ENCODE results near the gene RAB7A.
"Not testable (repeated sequence)": the region's sequence is repeated elsewhere in the genome, so short reads cannot be mapped to it uniquely, and the experiment has no call there.

RAB7A gene

GRCh38 chr3:128761392-128761791 lies 35.4 kb downstream of the RAB7A start:
- Histone ChIP-seq H3K4me3 (ENCODE audit: low read length) (no peak overlapping the region), H3K36me3 (ENCODE audit: insufficient read depth, low read length) (peaks cover 9% of the 10 kb centered on the region), H3K4me2 (ENCODE audit: low read length) (no peak overlapping the region), H3K9ac (ENCODE audit: low read depth, low read length) (no peak overlapping the region), H3K4me1 (ENCODE audit: control insufficient read depth, insufficient read depth, low read length) (peaks cover 17% of the 10 kb centered on the region), H3K9me3 (replicated peaks; ENCODE audit: low read length) (no peaks in the 10 kb centered on the region), H3K27me3 (ENCODE audit: control insufficient read depth, insufficient read depth, low read length) (no peaks in the 10 kb centered on the region)

DNA sequence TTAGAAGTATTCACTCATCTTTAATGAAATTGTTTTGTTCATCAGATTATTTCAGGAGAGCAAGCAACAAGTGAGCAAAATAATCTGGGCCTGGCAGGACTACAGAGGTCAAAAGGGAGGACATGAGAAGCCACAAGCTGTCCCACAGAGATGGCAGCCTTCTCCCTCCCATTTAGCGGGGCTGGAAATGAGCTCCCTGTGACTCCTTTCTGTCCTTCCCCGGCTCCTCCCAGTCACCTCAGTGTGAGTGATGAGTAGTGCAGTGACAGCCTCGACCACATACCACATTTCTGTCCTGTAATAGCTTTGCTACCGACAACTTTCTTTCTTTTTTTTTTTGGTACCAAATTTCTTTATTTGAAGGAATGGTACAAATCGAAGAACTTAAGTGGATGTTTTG lies 38.0 kb downstream of the RAB7A start:
- no peaks in the 10 kb centered on the region for H3K9me3 ChIP-seq (replicated peaks; ENCODE audit: low read length)
- H3K27me3 ChIP-seq (ENCODE audit: control insufficient read depth, insufficient read depth, low read length): no peaks in the 10 kb centered on the region
- peaks cover 9% of the 10 kb centered on the region for H3K36me3 ChIP-seq (ENCODE audit: insufficient read depth, low read length)
- H3K9ac ChIP-seq (ENCODE audit: low read depth, low read length): no peak overlapping the region
- H3K4me3 ChIP-seq (ENCODE audit: low read length): no peak overlapping the region
- H3K4me1 ChIP-seq (ENCODE audit: control insufficient read depth, insufficient read depth, low read length): peaks cover 16% of the 10 kb centered on the region
- no peak overlapping the region for H3K4me2 ChIP-seq (ENCODE audit: low read length)

- no peaks in the 10 kb centered on the region for H3K9me3 ChIP-seq (replicated peaks; ENCODE audit: low read length)
- no peak overlapping the region for H3K9ac ChIP-seq (ENCODE audit: low read depth, low read length)
- no peak overlapping the region for H3K4me3 ChIP-seq (ENCODE audit: low read length)
- no peak overlapping the region for H3K4me2 ChIP-seq (ENCODE audit: low read length)
- peaks cover 10% of the 10 kb centered on the region for H3K4me1 ChIP-seq (ENCODE audit: control insufficient read depth, insufficient read depth, low read length)
- no peaks in the 10 kb centered on the region for H3K27me3 ChIP-seq (ENCODE audit: control insufficient read depth, insufficient read depth, low read length)
- peaks cover 9% of the 10 kb centered on the region for H3K36me3 ChIP-seq (ENCODE audit: insufficient read depth, low read length)
Observed at GRCh38 chr3:128764863-128765262, 38.9 kb downstream of the RAB7A start.

DNA sequence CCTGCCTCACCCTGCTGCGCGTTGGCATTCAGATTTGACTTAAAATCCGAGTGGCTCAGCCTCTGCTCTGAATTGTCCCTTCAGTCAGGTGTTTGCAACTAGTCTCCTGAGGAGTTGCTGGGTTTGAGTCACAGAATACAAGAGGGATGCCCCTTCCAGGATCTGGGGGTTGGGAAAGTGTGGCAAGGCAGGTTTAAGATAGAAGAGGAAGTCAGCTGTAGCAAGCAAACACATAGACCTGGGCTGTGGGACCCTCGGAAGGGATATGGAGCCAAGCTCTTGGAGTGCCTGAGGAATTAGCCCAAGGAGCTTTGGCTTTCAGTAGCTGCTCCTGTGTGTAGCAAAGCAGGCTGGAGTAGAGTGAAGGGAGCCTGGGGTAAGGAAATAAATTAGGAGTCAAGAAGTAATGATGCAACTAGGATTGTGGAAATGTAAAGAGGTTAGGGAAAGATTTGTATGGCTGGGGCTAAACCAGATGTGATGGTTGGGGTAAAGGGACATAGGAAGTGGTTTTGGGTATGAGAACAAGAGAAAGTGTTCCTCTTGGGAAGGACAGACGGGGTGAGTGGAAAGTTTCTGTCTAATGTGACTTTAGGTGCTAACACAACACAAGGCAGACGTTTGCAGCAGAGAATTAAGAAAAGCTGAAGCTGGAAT lies 41.2 kb downstream of the RAB7A start:
- Histone ChIP-seq H3K4me1 (ENCODE audit: control insufficient read depth, insufficient read depth, low read length) (peaks cover 18% of the 10 kb centered on the region), H3K9ac (ENCODE audit: low read depth, low read length) (no peak overlapping the region)

GRCh38 chr3:128768471-128768870 lies 42.5 kb downstream of the RAB7A start:
- peaks cover 9% of the 10 kb centered on the region for H3K36me3 ChIP-seq (ENCODE audit: insufficient read depth, low read length)
- H3K4me1 ChIP-seq (ENCODE audit: control insufficient read depth, insufficient read depth, low read length): peaks cover 18% of the 10 kb centered on the region
- no peak overlapping the region for H3K4me3 ChIP-seq (ENCODE audit: low read length)
- no peaks in the 10 kb centered on the region for H3K27me3 ChIP-seq (ENCODE audit: control insufficient read depth, insufficient read depth, low read length)
- H3K9me3 ChIP-seq (replicated peaks; ENCODE audit: low read length): no peaks in the 10 kb centered on the region
- no peak overlapping the region for H3K9ac ChIP-seq (ENCODE audit: low read depth, low read length)
- no peak overlapping the region for H3K4me2 ChIP-seq (ENCODE audit: low read length)

More for the DNA sequence above, 41.2 kb downstream of the RAB7A start:
- Histone ChIP-seq H3K4me2 (ENCODE audit: low read length) (no peak overlapping the region), H3K27me3 (ENCODE audit: control insufficient read depth, insufficient read depth, low read length) (no peaks in the 10 kb centered on the region), H3K9me3 (replicated peaks; ENCODE audit: low read length) (no peaks in the 10 kb centered on the region), H3K4me3 (ENCODE audit: low read length) (no peak overlapping the region), H3K36me3 (ENCODE audit: insufficient read depth, low read length) (peaks cover 9% of the 10 kb centered on the region)

DNA sequence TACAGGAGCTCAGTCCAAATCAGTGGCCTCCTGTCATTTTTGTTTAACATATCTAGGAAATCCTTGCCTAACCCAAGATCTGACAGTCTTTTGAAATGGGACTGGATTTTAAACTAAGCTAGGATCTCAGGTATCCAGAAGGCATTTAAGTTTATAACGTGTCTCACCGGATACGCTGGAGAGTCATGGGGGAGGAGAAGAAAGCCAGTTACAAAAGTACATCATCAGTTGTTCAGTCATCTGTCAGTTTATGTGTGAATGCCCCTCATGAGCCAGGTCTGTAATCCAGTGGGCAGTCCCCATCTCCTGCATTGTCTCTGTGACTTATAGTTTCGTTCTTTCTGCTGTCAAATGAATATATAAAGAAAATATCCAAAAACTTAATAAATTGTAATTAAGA lies 44.4 kb downstream of the RAB7A start:
- H3K36me3 ChIP-seq (ENCODE audit: insufficient read depth, low read length): no peaks in the 10 kb centered on the region
- H3K27me3 ChIP-seq (ENCODE audit: control insufficient read depth, insufficient read depth, low read length): no peaks in the 10 kb centered on the region
- no peak overlapping the region for H3K4me2 ChIP-seq (ENCODE audit: low read length)
- peaks cover 18% of the 10 kb centered on the region for H3K4me1 ChIP-seq (ENCODE audit: control insufficient read depth, insufficient read depth, low read length)
- H3K9me3 ChIP-seq (replicated peaks; ENCODE audit: low read length): no peaks in the 10 kb centered on the region
- H3K4me3 ChIP-seq (ENCODE audit: low read length): no peak overlapping the region
- H3K9ac ChIP-seq (ENCODE audit: low read depth, low read length): no peak overlapping the region

- not testable (repeated sequence) for H3K27me3 ChIP-seq (ENCODE audit: control insufficient read depth, insufficient read depth, low read length); H3K4me3 ChIP-seq (ENCODE audit: low read length); H3K36me3 ChIP-seq (ENCODE audit: insufficient read depth, low read length); H3K9ac ChIP-seq (ENCODE audit: low read depth, low read length); H3K4me2 ChIP-seq (ENCODE audit: low read length); H3K9me3 ChIP-seq (replicated peaks; ENCODE audit: low read length)
- peaks cover 21% of the 10 kb centered on the region for H3K4me1 ChIP-seq (ENCODE audit: control insufficient read depth, insufficient read depth, low read length)
Observed at GRCh38 chr3:128773189-128773588, 47.2 kb downstream of the RAB7A start.

DNA sequence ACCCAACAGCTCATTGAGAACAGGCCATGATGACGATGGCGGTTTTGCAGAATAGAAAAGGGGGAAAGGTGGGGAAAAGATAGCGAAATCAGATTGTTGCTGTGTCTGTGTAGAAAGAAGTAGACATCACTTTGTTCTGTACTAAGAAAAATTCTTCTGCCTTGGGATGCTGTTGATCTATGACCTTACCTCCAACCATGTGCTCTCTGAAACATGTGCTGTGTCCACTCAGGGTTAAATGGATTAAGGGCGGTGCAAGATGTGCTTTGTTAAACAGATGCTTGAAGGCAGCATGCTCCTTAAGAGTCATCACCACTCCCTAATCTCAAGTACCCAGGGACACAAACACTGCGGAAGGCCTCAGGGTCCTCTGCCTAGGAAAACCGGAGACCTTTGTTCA lies 47.6 kb downstream of the RAB7A start:
- H3K4me1 ChIP-seq (ENCODE audit: control insufficient read depth, insufficient read depth, low read length): peaks cover 21% of the 10 kb centered on the region
- H3K9ac ChIP-seq (ENCODE audit: low read depth, low read length); H3K4me3 ChIP-seq (ENCODE audit: low read length); H3K9me3 ChIP-seq (replicated peaks; ENCODE audit: low read length); H3K4me2 ChIP-seq (ENCODE audit: low read length); H3K27me3 ChIP-seq (ENCODE audit: control insufficient read depth, insufficient read depth, low read length); H3K36me3 ChIP-seq (ENCODE audit: insufficient read depth, low read length): not testable (repeated sequence)

GRCh38 chr3:128775241-128775640 lies 49.3 kb downstream of the RAB7A start:
- Histone ChIP-seq H3K36me3 (ENCODE audit: insufficient read depth, low read length) (no peaks in the 10 kb centered on the region), H3K4me1 (ENCODE audit: control insufficient read depth, insufficient read depth, low read length) (peaks cover 24% of the 10 kb centered on the region), H3K27me3 (ENCODE audit: control insufficient read depth, insufficient read depth, low read length) (no peaks in the 10 kb centered on the region), H3K9ac (ENCODE audit: low read depth, low read length) (no peak overlapping the region), H3K4me2 (ENCODE audit: low read length) (no peak overlapping the region), H3K9me3 (replicated peaks; ENCODE audit: low read length) (no peaks in the 10 kb centered on the region), H3K4me3 (ENCODE audit: low read length) (no peak overlapping the region)

DNA sequence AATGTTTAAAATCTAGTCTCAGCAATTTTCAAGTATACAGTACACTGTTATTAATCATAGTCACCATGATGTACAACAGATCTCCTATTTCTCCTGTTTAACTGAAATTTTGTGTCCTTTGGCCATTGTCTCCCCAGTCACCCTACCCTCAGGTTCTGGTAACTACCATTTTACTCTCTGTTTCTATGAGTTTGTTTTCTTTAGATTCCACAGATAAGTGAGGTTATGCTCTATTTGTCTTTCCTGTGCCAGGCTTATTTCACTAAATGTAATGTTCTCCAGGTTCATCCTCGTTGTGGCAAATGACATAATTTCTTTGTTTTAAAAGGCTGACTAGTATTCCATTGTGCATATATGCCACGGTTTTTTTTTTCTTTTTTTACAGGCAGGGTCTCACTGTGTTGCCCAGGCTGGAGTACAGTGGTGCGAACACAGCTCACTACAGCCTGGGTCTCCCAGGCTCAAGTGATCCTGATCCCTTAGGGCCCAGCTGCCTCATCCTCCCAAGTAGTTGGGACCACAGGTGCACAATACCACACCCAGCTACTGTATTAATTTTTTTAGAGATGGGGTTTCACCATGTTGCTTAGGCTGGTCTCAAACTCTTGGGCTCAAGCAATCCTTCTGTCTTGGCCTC lies 50.0 kb downstream of the RAB7A start:
- no peaks in the 10 kb centered on the region for H3K9me3 ChIP-seq (replicated peaks; ENCODE audit: low read length)
- no peaks in the 10 kb centered on the region for H3K36me3 ChIP-seq (ENCODE audit: insufficient read depth, low read length)
- H3K27me3 ChIP-seq (ENCODE audit: control insufficient read depth, insufficient read depth, low read length): no peaks in the 10 kb centered on the region
- no peak overlapping the region for H3K4me3 ChIP-seq (ENCODE audit: low read length)
- H3K9ac ChIP-seq (ENCODE audit: low read depth, low read length): no peak overlapping the region
- peaks cover 18% of the 10 kb centered on the region for H3K4me1 ChIP-seq (ENCODE audit: control insufficient read depth, insufficient read depth, low read length)
- H3K4me2 ChIP-seq (ENCODE audit: low read length): no peak overlapping the region

DNA sequence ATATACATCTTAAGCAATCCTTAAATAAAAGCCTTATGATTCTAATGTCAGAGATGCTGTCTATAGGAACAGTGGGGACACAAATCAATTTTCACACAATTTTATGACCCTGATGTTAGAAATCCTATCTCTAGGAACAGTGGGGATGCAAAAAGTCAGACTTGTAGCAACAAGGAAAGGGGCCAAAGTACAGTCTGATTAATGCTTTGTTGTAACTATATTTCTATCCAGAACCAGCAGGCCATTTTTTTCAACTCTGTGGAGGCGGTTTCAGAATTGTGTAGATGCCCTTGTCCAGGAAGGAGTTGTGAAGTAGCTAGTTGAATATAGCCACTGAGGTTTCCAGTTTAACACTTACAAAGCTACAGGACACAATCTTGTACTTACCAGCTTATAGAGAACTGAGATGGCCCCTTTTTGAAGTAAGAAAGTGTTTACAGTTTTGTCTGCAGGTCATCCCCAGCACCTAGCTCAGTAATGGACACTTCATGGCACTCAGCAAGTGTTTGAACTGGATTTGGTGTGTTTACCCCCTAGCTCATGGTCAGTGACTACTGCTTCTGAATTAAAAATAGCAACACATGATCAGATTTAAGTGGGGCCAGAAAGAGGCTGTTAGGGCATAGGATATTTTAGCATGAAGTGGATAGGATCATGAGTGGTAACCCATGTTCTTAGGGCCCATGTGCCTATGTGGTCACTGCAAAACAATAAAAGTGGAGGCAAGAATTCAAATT lies 54.3 kb downstream of the RAB7A start:
- Histone ChIP-seq H3K9me3 (replicated peaks; ENCODE audit: low read length) (no peaks in the 10 kb centered on the region), H3K9ac (ENCODE audit: low read depth, low read length) (no peak overlapping the region), H3K4me1 (ENCODE audit: control insufficient read depth, insufficient read depth, low read length) (peaks cover 15% of the 10 kb centered on the region), H3K36me3 (ENCODE audit: insufficient read depth, low read length) (no peaks in the 10 kb centered on the region), H3K27me3 (ENCODE audit: control insufficient read depth, insufficient read depth, low read length) (no peaks in the 10 kb centered on the region), H3K4me3 (ENCODE audit: low read length) (no peak overlapping the region), H3K4me2 (ENCODE audit: low read length) (no peak overlapping the region)
